ENCODE data around the gene RHBG.

- no peak for TF ChIP-seq CTCF (optimal IDR thresholded peaks at IDR 0.05 in 1 of 3, IDR thresholded peaks at IDR 0.05 in 1 of 3, conservative IDR thresholded peaks at IDR 0.05 in 1 of 3; ENCODE audit: extremely low read depth in 1 of 3, insufficient read depth in 2 of 3, low read length in 3 of 3)
- TF ChIP-seq EZH2 (IDR thresholded peaks at IDR 0.05; ENCODE audit: low read length): no peak
Observed at GRCh38 chr1:156376958-156377919, 8.2 kb downstream of the RHBG start.

All from keratinocyte (primary cell).